ENCODE results near the gene PPAN. TPM values are rescaled to one million over a fixed set of nuclear protein-coding genes. Genes with fewer than 3 reads are reported as not detected.

Gene PPAN
- total RNA-seq, 1 experiment from 2014 or later, result 63.3 TPM

DNA sequence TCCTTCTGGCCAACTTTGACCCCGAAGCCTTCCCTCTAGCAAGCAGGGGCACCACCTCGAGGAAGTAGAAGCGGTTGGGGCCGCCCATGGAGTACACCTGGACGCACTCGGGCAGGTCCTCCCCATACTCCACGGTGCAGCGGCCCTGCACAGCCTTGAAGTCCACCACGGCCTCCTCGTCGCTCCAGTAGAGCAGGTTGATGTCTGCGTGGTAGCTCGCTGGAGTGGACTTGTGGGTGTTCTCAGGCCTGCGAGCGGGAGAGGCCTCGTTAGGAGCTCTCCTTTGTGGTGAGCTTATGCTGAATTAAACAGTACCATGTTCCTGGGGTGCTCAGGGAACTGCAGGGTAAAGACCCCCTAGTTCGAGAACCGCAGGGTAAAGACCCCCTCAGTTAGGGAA is 35.8 kb downstream of the PPAN start:
- ChIA-PET POLR2A (no interaction called here), CTCF (no interaction called here)
- Histone ChIP-seq H3K27me3 (ENCODE audit: control insufficient read depth, insufficient read depth, low read length) (no peaks in the 10 kb centered on the region), H3K4me3 (ENCODE audit: low read depth in 2 of 2, low read length in 2 of 2) (no peak overlapping the region), H3K36me3 (ENCODE audit: control insufficient read depth, insufficient read depth, low read length) (peaks cover 7% of the 10 kb centered on the region), H3K4me1 (ENCODE audit: control insufficient read depth, insufficient read depth, low read length) (no peaks in the 10 kb centered on the region), H3K9me3 (ENCODE audit: control insufficient read depth, insufficient read depth, low read depth, low read length) (no peaks in the 10 kb centered on the region), H3K27ac (ENCODE audit: low read length) (no peak overlapping the region)
- TF ChIP-seq, protein P1, sequence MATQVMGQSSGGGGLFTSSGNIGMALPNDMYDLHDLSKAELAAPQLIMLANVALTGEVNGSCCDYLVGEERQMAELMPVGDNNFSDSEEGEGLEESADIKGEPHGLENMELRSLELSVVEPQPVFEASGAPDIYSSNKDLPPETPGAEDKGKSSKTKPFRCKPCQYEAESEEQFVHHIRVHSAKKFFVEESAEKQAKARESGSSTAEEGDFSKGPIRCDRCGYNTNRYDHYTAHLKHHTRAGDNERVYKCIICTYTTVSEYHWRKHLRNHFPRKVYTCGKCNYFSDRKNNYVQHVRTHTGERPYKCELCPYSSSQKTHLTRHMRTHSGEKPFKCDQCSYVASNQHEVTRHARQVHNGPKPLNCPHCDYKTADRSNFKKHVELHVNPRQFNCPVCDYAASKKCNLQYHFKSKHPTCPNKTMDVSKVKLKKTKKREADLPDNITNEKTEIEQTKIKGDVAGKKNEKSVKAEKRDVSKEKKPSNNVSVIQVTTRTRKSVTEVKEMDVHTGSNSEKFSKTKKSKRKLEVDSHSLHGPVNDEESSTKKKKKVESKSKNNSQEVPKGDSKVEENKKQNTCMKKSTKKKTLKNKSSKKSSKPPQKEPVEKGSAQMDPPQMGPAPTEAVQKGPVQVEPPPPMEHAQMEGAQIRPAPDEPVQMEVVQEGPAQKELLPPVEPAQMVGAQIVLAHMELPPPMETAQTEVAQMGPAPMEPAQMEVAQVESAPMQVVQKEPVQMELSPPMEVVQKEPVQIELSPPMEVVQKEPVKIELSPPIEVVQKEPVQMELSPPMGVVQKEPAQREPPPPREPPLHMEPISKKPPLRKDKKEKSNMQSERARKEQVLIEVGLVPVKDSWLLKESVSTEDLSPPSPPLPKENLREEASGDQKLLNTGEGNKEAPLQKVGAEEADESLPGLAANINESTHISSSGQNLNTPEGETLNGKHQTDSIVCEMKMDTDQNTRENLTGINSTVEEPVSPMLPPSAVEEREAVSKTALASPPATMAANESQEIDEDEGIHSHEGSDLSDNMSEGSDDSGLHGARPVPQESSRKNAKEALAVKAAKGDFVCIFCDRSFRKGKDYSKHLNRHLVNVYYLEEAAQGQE (IDR thresholded peaks at IDR 0.05; ENCODE audit: insufficient read depth in 1 of 2, low read depth in 2 of 2, low read length in 1 of 2), result no peak
- no peak for TF ChIP-seq TCF7L2 (IDR thresholded peaks at IDR 0.05; ENCODE audit: low read depth, low read length)
- no peak for TF ChIP-seq POLR2AphosphoS5 (IDR thresholded peaks at IDR 0.05; ENCODE audit: low read depth, low read length)
- TF ChIP-seq SIN3A (IDR thresholded peaks at IDR 0.05; ENCODE audit: borderline replicate concordance, insufficient read depth, low read depth, low read length), result no peak
- TF ChIP-seq, protein P2, sequence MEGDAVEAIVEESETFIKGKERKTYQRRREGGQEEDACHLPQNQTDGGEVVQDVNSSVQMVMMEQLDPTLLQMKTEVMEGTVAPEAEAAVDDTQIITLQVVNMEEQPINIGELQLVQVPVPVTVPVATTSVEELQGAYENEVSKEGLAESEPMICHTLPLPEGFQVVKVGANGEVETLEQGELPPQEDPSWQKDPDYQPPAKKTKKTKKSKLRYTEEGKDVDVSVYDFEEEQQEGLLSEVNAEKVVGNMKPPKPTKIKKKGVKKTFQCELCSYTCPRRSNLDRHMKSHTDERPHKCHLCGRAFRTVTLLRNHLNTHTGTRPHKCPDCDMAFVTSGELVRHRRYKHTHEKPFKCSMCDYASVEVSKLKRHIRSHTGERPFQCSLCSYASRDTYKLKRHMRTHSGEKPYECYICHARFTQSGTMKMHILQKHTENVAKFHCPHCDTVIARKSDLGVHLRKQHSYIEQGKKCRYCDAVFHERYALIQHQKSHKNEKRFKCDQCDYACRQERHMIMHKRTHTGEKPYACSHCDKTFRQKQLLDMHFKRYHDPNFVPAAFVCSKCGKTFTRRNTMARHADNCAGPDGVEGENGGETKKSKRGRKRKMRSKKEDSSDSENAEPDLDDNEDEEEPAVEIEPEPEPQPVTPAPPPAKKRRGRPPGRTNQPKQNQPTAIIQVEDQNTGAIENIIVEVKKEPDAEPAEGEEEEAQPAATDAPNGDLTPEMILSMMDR (IDR thresholded peaks at IDR 0.05), result no peak
- no peak for DNase-seq (ENCODE audit: low read depth, low spot score)
- intact Hi-C loops (cut with micrococcal nuclease; ENCODE audit: unreplicated experiment), result no loop called here
- no TSS peak for BruUV-seq (replicated peaks)
- ATAC-seq, result no peak
- in situ Hi-C loops (cut with HindIII; ENCODE audit: low pct_unique_long_range_greater_than_20kb, low sequenced_read_pairs), result no loop called here

DNA sequence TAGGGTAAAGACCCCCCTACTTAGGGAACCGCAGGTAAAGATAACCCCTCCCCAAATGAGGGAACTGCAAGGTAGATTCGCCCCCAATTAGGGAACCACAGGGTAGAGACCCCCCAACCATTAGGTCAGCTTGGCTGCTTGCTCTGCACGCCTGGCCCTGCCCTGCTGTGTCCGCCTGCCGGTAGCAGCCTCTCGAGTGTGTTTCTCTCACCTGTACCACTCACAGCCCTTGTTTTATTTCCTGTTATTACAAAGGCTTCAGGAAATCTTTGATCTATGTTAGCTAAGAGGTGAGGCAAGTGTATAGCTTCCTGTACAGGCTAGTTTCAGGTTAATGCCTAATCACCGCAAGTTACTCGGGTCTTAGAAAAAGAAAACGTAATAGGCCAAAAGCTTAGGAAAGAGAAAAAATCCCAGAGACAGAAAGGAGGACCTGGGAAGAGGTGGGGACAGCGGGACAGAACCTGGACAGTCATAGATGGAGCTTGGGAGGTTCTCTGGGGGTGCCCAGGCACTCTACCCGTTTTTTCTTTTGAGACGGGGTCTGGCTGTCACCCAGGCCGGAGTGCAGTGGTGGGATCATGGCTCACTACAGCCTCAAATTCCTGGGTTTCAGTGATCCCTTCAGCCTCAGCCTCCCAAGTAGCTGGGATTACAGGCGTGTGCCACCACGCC is 36.7 kb downstream of the PPAN start:
- Histone ChIP-seq H3K36me3 (ENCODE audit: control insufficient read depth, insufficient read depth, low read length) (peaks cover 7% of the 10 kb centered on the region), H3K9me3 (ENCODE audit: control insufficient read depth, insufficient read depth, low read depth, low read length) (no peaks in the 10 kb centered on the region), H3K27ac (ENCODE audit: low read length) (no peak overlapping the region), H3K27me3 (ENCODE audit: control insufficient read depth, insufficient read depth, low read length) (no peaks in the 10 kb centered on the region), H3K4me3 (ENCODE audit: low read depth in 2 of 2, low read length in 2 of 2) (no peak overlapping the region), H3K4me1 (ENCODE audit: control insufficient read depth, insufficient read depth, low read length) (no peaks in the 10 kb centered on the region)
- TF ChIP-seq SIN3A (IDR thresholded peaks at IDR 0.05; ENCODE audit: borderline replicate concordance, insufficient read depth, low read depth, low read length) (no peak), TCF7L2 (IDR thresholded peaks at IDR 0.05; ENCODE audit: low read depth, low read length) (no peak), POLR2AphosphoS5 (IDR thresholded peaks at IDR 0.05; ENCODE audit: low read depth, low read length) (no peak)
- TF ChIP-seq, protein P1 (IDR thresholded peaks at IDR 0.05; ENCODE audit: insufficient read depth in 1 of 2, low read depth in 2 of 2, low read length in 1 of 2), result no peak
- TF ChIP-seq, protein P2 (IDR thresholded peaks at IDR 0.05), result no peak
- BruUV-seq (replicated peaks), result no TSS peak
- intact Hi-C loops (cut with micrococcal nuclease; ENCODE audit: unreplicated experiment) (no loop called here), in situ Hi-C loops (cut with HindIII; ENCODE audit: low pct_unique_long_range_greater_than_20kb, low sequenced_read_pairs) (no loop called here)
- DNase-seq (ENCODE audit: low read depth, low spot score) (no peak), ATAC-seq (no peak)
- ChIA-PET CTCF (no interaction called here), POLR2A (interaction anchor here (0.5 kb wide), 1 partner anchor 232 kb away, joined by 6 read pairs; no protein-coding TSS in a partner anchor)
